B cell (primary cell): ENCODE results near the gene PSMG3.

Experiments
- EZH2 ChIP-seq: IDR thresholded peaks from 2 replicates; pipeline ENCODE4 v1.6.1; 2012; ENCODE audit warnings: borderline replicate concordance, low read depth, mild to moderate bottlenecking, moderate library complexity, low read length; ENCODE audit not compliant: insufficient read depth, poor library complexity, severe bottlenecking
- TF ChIP-seq, protein P1 (sequence below): fragments of 200-600 bp; IDR thresholded peaks from one replicate; pipeline ENCODE4 v1.8.0; 2022; ENCODE audit warnings: antibody characterized with exemption, mild to moderate bottlenecking

DNA sequence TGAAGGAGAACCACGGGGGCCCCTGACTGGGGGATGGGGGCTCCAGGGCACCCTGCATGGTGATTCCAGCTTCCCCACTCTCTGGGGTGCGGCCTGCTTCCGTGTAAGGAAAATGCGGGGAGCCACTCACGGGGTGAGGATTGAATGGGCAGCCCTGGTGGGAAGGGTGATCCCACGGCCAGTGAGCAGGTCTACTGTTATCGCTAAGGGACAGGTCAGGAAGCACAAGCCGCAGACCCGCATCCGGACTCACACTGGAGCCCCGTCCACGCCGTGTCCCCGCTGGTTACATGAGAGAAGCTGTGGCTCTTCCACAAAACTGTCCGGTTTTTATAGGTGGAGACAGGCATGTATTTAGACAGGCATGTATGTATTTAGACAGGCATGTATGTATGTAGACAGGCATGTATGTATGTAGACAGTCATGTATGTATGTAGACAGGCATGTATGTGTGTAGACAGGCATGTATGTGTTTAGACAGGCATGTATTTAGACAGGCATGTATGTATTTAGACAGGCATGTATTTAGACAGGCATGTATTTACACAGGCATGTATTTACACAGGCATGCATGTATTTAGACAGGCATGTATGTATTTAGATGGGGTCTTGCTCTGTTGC is 5.7 kb downstream of the PSMG3 start:
- TF ChIP-seq EZH2: no peak
- TF ChIP-seq, protein P1, sequence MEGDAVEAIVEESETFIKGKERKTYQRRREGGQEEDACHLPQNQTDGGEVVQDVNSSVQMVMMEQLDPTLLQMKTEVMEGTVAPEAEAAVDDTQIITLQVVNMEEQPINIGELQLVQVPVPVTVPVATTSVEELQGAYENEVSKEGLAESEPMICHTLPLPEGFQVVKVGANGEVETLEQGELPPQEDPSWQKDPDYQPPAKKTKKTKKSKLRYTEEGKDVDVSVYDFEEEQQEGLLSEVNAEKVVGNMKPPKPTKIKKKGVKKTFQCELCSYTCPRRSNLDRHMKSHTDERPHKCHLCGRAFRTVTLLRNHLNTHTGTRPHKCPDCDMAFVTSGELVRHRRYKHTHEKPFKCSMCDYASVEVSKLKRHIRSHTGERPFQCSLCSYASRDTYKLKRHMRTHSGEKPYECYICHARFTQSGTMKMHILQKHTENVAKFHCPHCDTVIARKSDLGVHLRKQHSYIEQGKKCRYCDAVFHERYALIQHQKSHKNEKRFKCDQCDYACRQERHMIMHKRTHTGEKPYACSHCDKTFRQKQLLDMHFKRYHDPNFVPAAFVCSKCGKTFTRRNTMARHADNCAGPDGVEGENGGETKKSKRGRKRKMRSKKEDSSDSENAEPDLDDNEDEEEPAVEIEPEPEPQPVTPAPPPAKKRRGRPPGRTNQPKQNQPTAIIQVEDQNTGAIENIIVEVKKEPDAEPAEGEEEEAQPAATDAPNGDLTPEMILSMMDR: no peak
